ENCODE measurements around the gene TOMM40L. TPM values are rescaled to one million over a fixed set of nuclear protein-coding genes. Genes with fewer than 3 reads are reported as not detected.

Gene TOMM40L
- total RNA-seq, 3 donors from 2014 or later = 6.9 to 9.4 (median 8.2) TPM

DNA sequence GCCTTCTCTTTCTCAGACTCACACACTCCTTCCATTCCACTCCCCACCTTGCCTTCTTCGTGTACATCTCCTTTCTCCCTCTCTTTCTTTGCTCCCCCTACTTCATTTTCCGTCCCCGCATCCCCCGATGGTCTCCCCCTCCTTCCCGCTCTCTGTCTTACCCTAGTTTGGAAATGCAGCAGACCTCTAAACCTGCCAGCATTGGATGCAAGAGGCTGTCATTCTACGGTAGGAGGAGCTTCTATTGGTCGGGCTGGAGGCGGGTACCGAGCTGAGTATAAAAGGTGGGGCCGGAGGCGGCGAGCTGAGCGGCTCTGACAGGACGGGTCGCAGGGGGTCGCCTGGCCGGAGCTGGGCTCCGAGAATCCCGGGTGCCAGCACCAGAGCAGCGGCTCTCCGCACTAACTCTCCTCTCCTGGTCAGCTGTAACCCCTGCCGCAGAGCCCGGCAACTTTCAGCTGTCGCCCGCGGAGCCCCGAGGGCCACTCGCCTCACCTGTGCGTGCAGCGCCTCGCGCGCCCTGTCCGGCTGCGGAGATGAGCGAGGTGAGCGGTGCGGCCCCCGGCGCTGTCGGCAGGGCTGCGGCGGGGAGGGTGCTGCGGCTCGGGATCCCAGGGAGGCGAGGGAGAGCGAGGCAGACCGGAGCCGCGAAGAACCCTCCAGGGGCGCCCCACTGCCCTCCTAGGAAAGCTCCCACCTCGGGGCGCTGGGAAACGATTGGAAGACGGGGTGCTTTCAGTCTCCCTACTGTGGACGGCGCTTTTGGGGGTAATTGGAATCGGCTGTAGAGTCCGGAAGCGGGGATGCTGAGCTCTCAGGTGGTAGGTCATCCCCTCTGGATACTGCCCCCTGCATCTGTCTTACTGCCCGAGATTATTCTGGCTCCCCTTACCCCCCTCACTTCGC lies 32.8 kb downstream of the TOMM40L start, which contains the start of gene PCP4L1:
TSS of gene PCP4L1 (plus strand) at position 307 of the 906 bp plus-strand sequence. CDS start at position 537, 230 bp downstream.
- Histone ChIP-seq H3K4me3 (peak within 1 kb of the TSS; percentile 26 to 69 (median 55)), H3K9me3 (peaks cover 9 to 14% of the 10 kb centered on the region in 2 donors), H3K27me3 (peaks cover 0 to 16% of the 10 kb centered on the region in 2 donors), H3K36me3 (no peaks in the 10 kb centered on the region), H3K27ac (no peak within 1 kb of the TSS), H3K4me1 (no peaks in the 10 kb centered on the region)
- DNase-seq (ENCODE audit: low spot score in 2 of 2) = peak in 1 of 2 donors; percentile 56
- TF ChIP-seq, protein P1, sequence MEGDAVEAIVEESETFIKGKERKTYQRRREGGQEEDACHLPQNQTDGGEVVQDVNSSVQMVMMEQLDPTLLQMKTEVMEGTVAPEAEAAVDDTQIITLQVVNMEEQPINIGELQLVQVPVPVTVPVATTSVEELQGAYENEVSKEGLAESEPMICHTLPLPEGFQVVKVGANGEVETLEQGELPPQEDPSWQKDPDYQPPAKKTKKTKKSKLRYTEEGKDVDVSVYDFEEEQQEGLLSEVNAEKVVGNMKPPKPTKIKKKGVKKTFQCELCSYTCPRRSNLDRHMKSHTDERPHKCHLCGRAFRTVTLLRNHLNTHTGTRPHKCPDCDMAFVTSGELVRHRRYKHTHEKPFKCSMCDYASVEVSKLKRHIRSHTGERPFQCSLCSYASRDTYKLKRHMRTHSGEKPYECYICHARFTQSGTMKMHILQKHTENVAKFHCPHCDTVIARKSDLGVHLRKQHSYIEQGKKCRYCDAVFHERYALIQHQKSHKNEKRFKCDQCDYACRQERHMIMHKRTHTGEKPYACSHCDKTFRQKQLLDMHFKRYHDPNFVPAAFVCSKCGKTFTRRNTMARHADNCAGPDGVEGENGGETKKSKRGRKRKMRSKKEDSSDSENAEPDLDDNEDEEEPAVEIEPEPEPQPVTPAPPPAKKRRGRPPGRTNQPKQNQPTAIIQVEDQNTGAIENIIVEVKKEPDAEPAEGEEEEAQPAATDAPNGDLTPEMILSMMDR (IDR thresholded peaks at IDR 0.05) = no peak
- TF ChIP-seq POLR2AphosphoS5 (IDR thresholded peaks at IDR 0.05) = no peak
- no peak for TF ChIP-seq POLR2A (IDR thresholded peaks at IDR 0.05)
- intact Hi-C loops (cut with DNase I; ENCODE audit: low total_unique reads) = no loop called here

DNA sequence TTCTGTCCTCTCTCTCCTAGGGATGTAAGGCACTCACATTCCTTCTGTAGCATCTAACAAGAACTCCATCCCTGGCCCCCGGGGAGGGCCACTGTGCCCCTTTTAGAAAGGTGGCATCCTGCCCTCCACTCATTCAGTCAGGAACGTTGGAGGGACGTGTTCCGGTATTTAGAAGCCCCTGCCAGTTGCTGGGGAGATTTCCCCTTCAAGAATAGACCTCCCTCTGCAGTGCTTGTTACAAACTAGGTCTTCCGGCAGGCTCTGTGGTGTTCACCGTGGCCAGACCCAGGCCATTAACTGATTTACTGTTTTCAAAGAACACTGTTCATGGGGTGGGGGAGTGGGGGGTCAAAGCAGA lies 33.5 kb downstream of the TOMM40L start:
- no peak for DNase-seq (ENCODE audit: low spot score in 2 of 2)
- Histone ChIP-seq H3K36me3 (no peaks in the 10 kb centered on the region), H3K4me3 (peak overlapping the region in 2 of 3 donors; percentile 55 to 69), H3K9me3 (peaks cover 9 to 14% of the 10 kb centered on the region in 2 donors), H3K4me1 (no peaks in the 10 kb centered on the region), H3K27me3 (peaks cover 0 to 16% of the 10 kb centered on the region in 2 donors), H3K27ac (no peak overlapping the region)
- TF ChIP-seq POLR2AphosphoS5 (IDR thresholded peaks at IDR 0.05) (no peak), POLR2A (IDR thresholded peaks at IDR 0.05) (no peak)
- TF ChIP-seq, protein P1 (IDR thresholded peaks at IDR 0.05) = no peak
- intact Hi-C loops (cut with DNase I; ENCODE audit: low total_unique reads) = no loop called here

DNA sequence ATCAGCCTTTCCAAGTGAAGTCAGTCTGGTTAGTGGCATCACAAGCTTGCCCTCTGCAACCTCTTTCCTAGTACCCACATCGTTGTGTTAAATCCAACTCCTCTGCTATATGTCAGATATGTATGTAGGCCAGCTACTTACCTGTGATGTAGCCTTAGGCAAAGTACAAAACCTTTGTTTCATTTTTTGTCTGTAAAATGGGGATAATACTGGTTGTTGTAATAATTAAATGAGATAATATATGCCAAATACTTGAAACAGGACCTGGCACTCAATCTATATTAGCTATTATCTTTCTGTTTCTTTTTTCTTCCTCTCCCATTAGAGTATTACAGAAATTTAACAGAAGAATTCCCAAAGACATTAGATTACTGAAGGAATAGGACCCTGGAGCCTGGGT lies 33.9 kb downstream of the TOMM40L start:
- intact Hi-C loops (cut with DNase I; ENCODE audit: low total_unique reads) = no loop called here
- TF ChIP-seq POLR2AphosphoS5 (IDR thresholded peaks at IDR 0.05) (no peak), POLR2A (IDR thresholded peaks at IDR 0.05) (no peak)
- TF ChIP-seq, protein P1 (IDR thresholded peaks at IDR 0.05) = no peak
- no peak for DNase-seq (ENCODE audit: low spot score in 2 of 2)
- H3K36me3 ChIP-seq = no peaks in the 10 kb centered on the region
- H3K27me3 ChIP-seq = peaks cover 0 to 16% of the 10 kb centered on the region in 2 donors
- H3K4me1 ChIP-seq = no peaks in the 10 kb centered on the region
- H3K9me3 ChIP-seq = peaks cover 9 to 14% of the 10 kb centered on the region in 2 donors
- no peak overlapping the region for H3K27ac ChIP-seq
- H3K4me3 ChIP-seq = no peak overlapping the region

DNA sequence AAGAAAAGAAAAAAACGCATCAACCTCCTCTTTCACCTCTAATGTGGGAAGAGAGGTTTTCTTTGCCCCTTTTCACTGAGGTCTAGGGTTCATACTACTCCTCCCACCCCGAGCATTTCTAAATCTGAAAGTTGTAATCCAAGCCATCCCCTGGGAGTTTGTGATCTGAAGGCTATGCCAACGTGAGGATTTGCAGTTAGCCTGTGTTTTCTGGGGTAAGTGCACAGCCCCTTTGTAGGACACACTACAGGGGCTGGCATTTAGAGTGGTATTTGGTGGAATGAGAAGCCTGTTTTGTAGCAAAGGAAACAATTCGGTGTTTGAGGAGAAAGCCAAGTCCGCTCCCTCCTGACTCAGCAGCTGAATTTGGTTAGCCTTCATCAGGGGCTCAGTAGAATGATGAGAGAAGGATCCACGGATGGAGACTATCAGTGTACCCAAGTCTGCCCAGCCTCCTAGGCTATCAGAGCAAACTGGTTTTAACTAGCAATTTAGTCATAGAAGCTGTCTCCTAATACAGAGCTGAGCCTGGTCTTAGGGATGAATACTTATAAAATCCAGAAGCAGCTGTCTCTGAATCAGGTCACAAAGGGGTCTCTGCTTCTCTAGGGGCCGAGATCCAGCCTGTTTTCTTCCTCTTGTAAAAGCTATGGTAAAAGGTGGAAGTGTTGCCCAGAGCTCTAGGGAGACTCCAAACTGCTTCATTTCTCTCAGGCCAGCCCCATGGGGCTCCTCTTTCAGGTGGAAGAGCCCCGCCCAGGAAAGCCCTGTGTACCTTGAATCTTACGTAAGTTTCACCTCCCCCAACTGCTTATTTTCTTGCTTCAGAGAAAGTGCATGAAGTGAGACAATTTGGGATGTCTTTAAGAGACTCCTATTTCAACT lies 34.8 kb downstream of the TOMM40L start:
- TF ChIP-seq POLR2AphosphoS5 (IDR thresholded peaks at IDR 0.05) (no peak), POLR2A (IDR thresholded peaks at IDR 0.05) (no peak)
- TF ChIP-seq, protein P1 (IDR thresholded peaks at IDR 0.05) = no peak
- Histone ChIP-seq H3K36me3 (no peaks in the 10 kb centered on the region), H3K27ac (no peak overlapping the region), H3K27me3 (peaks cover 0 to 16% of the 10 kb centered on the region in 2 donors), H3K4me3 (no peak overlapping the region), H3K9me3 (peaks cover 9 to 14% of the 10 kb centered on the region in 2 donors), H3K4me1 (no peaks in the 10 kb centered on the region)
- no peak for DNase-seq (ENCODE audit: low spot score in 2 of 2)
- intact Hi-C loops (cut with DNase I; ENCODE audit: low total_unique reads) = no loop called here

Measured in breast epithelium (tissue), 4 donors.